GM12892 (cell line): ENCODE results near the gene TAC3.

Source experiments
- POLR2A ChIP-seq: IDR thresholded peaks from 2 replicates; pipeline ENCODE4 v1.6.1; 2011; ENCODE audit warnings: low read depth, low read length, control low read depth
- POLR2AphosphoS5 ChIP-seq: IDR thresholded peaks from 2 replicates; pipeline ENCODE4 v1.6.1; 2011; ENCODE audit warnings: low read depth, low read length, control low read depth
- TAF1 ChIP-seq: IDR thresholded peaks from 2 replicates; pipeline ENCODE4 v1.6.1; 2011; ENCODE audit warnings: low read depth, mild to moderate bottlenecking, control low read depth, low read length, borderline replicate concordance

- TF ChIP-seq POLR2A (no peak), POLR2AphosphoS5 (no peak), TAF1 (no peak)
Observed at GRCh38 chr12:57044889-57045288, 28.6 kb upstream of the TAC3 start.
